ENCODE results near the gene GAB3. TPM values are rescaled to one million over a fixed set of nuclear protein-coding genes. Genes with fewer than 3 reads are reported as not detected.

GAB3 gene
- total RNA-seq, 1 experiment from 2014 or later = 0.09 TPM

DNA sequence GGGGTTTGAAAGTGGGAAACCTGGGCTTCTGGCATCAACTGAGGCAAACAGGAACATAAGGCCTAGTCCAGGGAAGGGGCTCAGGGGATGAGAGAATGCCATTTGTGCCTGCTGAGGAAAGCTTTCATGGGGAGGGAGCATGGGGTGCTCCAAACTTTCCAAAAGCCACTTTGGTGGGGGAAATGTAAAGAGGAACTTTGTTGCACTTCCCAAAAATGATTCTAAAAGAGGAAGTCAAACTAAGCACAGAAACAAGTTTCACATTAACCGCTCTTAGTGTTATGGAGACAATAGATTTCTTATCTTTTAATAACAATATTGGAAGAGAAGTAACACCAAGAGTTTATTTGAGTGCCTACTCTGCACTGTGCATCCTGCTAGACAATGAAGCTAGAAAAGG, 32.3 kb downstream of the GAB3 start:
- ChIA-PET POLR2A (ENCODE audit: low non-redundant PET) (no interaction called here), CTCF (no interaction called here)
- peak overlapping the region; percentile 27 for H3K27ac ChIP-seq (ENCODE audit: low read depth, low read length, poor library complexity, severe bottlenecking)

DNA sequence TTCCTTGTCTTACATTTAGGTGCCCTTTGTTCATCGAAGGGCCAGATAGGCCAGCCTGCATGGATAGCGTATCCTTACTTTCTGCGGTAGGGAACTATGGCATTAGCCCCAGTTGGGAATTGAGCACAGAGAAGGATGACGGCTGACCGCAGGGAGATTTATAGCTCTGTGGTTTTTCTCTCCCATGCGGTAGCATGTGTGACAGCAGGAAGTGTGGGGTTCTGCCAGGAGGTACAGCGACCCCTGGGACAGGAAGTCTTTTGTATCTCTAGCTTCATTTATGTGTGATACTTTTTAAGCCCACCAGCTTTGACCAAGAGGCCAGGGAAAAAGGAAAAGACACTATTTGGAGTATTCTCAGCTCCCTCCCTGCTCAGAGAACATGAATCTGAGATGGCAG, 33.1 kb downstream of the GAB3 start:
- Histone ChIP-seq H3K9me3 (ENCODE audit: low read depth, low read length, poor library complexity, severe bottlenecking) (peaks cover 6% of the 10 kb centered on the region), H3K27me3 (replicated peaks; ENCODE audit: insufficient read depth, low read depth, low read length, poor library complexity) (no peaks in the 10 kb centered on the region), H3K36me3 (ENCODE audit: insufficient read depth, low read length, poor library complexity, severe bottlenecking) (no peaks in the 10 kb centered on the region), H3K27ac (ENCODE audit: low read depth, low read length, poor library complexity, severe bottlenecking) (peak overlapping the region; percentile 27), H3K4me3 (ENCODE audit: low read depth, low read length, poor library complexity, severe bottlenecking) (no peak overlapping the region), H3K4me1 (ENCODE audit: insufficient read depth, low read length, poor library complexity, severe bottlenecking) (peaks cover 13% of the 10 kb centered on the region)
- peak; percentile 84 for DNase-seq (ENCODE audit: low spot score)
- intact Hi-C loops (cut with micrococcal nuclease; ENCODE audit: unreplicated experiment) = no loop called here
- TF ChIP-seq EZH2 (IDR thresholded peaks at IDR 0.05; ENCODE audit: borderline replicate concordance, low read depth, low read length, poor library complexity, severe bottlenecking) = no peak
- TF ChIP-seq, protein P1, sequence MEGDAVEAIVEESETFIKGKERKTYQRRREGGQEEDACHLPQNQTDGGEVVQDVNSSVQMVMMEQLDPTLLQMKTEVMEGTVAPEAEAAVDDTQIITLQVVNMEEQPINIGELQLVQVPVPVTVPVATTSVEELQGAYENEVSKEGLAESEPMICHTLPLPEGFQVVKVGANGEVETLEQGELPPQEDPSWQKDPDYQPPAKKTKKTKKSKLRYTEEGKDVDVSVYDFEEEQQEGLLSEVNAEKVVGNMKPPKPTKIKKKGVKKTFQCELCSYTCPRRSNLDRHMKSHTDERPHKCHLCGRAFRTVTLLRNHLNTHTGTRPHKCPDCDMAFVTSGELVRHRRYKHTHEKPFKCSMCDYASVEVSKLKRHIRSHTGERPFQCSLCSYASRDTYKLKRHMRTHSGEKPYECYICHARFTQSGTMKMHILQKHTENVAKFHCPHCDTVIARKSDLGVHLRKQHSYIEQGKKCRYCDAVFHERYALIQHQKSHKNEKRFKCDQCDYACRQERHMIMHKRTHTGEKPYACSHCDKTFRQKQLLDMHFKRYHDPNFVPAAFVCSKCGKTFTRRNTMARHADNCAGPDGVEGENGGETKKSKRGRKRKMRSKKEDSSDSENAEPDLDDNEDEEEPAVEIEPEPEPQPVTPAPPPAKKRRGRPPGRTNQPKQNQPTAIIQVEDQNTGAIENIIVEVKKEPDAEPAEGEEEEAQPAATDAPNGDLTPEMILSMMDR (conservative IDR thresholded peaks at IDR 0.05; ENCODE audit: low read depth, low read length) = peak; percentile 36; the same call in 1 of the 2 replicates
- CTCF ChIA-PET = no interaction called here
- POLR2A ChIA-PET (ENCODE audit: low non-redundant PET) = interaction anchor here (0.6 kb wide), 1 partner anchor 713 kb away, joined by 4 read pairs; no protein-coding TSS in a partner anchor
- no TSS peak for BruUV-seq (replicated peaks)

More for the DNA sequence above, 32.3 kb downstream of the GAB3 start:
- TF ChIP-seq EZH2 (IDR thresholded peaks at IDR 0.05; ENCODE audit: borderline replicate concordance, low read depth, low read length, poor library complexity, severe bottlenecking) = no peak
- TF ChIP-seq, protein P1 (conservative IDR thresholded peaks at IDR 0.05; ENCODE audit: low read depth, low read length) = no peak
- no TSS peak for BruUV-seq (replicated peaks)
- intact Hi-C loops (cut with micrococcal nuclease; ENCODE audit: unreplicated experiment) = no loop called here
- no peak overlapping the region for H3K4me3 ChIP-seq (ENCODE audit: low read depth, low read length, poor library complexity, severe bottlenecking)
- DNase-seq (ENCODE audit: low spot score) = no peak
- H3K27me3 ChIP-seq (replicated peaks; ENCODE audit: insufficient read depth, low read depth, low read length, poor library complexity) = no peaks in the 10 kb centered on the region
- no peaks in the 10 kb centered on the region for H3K36me3 ChIP-seq (ENCODE audit: insufficient read depth, low read length, poor library complexity, severe bottlenecking)
- H3K9me3 ChIP-seq (ENCODE audit: low read depth, low read length, poor library complexity, severe bottlenecking) = peaks cover 6% of the 10 kb centered on the region
- peaks cover 13% of the 10 kb centered on the region for H3K4me1 ChIP-seq (ENCODE audit: insufficient read depth, low read length, poor library complexity, severe bottlenecking)

DNA sequence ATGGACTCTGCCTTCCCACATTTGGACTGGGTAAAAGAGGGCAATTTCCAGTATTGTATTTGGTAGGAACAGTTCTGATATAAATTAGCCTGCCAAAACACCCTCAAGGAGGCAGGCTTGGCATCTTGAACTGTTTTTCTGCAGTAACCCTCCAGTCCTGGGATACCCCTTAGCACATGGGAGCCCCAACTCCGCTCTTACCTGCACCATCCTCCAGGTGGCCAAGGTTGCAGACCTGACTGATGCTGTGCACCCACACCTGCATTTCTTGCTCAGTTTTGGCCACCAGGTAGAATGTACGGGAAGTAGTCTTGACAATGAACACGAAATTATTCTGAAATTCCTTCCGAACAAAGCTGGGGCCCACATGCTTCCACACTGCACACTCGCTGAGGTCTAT, 35.1 kb downstream of the GAB3 start:
- Histone ChIP-seq H3K27ac (ENCODE audit: low read depth, low read length, poor library complexity, severe bottlenecking) (no peak overlapping the region), H3K36me3 (ENCODE audit: insufficient read depth, low read length, poor library complexity, severe bottlenecking) (no peaks in the 10 kb centered on the region), H3K27me3 (replicated peaks; ENCODE audit: insufficient read depth, low read depth, low read length, poor library complexity) (no peaks in the 10 kb centered on the region), H3K4me1 (ENCODE audit: insufficient read depth, low read length, poor library complexity, severe bottlenecking) (peaks cover 13% of the 10 kb centered on the region), H3K9me3 (ENCODE audit: low read depth, low read length, poor library complexity, severe bottlenecking) (no peaks in the 10 kb centered on the region), H3K4me3 (ENCODE audit: low read depth, low read length, poor library complexity, severe bottlenecking) (no peak overlapping the region)
- POLR2A ChIA-PET (ENCODE audit: low non-redundant PET) = no interaction called here
- CTCF ChIA-PET = no interaction called here
- no peak for TF ChIP-seq EZH2 (IDR thresholded peaks at IDR 0.05; ENCODE audit: borderline replicate concordance, low read depth, low read length, poor library complexity, severe bottlenecking)
- TF ChIP-seq, protein P1 (conservative IDR thresholded peaks at IDR 0.05; ENCODE audit: low read depth, low read length) = 0 out of 2 replicates have a peak, but pooled peaks have one; percentile 7
- intact Hi-C loops (cut with micrococcal nuclease; ENCODE audit: unreplicated experiment) = no loop called here
- BruUV-seq (replicated peaks) = no TSS peak
- no peak for DNase-seq (ENCODE audit: low spot score)
